H9 (cell line): ENCODE measurements around the gene TGM2. TPM values are rescaled to one million over a fixed set of nuclear protein-coding genes. Genes with fewer than 3 reads are reported as not detected.
A peak's percentile ranks its signal among the peaks of the same experiment; 100 is the strongest.

Experiments used
- DNase-seq: peaks from one replicate; pipeline ENCODE4 v3.0.0-alpha.2; 2017
- H2AFZ ChIP-seq: one replicate; pipeline ENCODE4 v1.6.1; 2013; ENCODE audit warnings: mild to moderate bottlenecking, low read length, control low read depth, moderate library complexity
- H2AK5ac ChIP-seq: 2 replicates; pipeline ENCODE4 v1.6.1; 2013; ENCODE audit warnings: low read length, control low read depth, mixed read lengths; ENCODE audit not compliant: insufficient read length
- H2BK120ac ChIP-seq: one replicate; pipeline ENCODE4 v1.6.1; 2013; ENCODE audit warnings: low read depth, mild to moderate bottlenecking, low read length, control low read depth, inconsistent platforms; ENCODE audit not compliant: poor library complexity, severe bottlenecking
- H2BK12ac ChIP-seq: 2 replicates; pipeline ENCODE4 v1.6.1; 2013; ENCODE audit warnings: low read length, control low read depth, mixed read lengths, low read depth; ENCODE audit not compliant: insufficient read length
- H2BK15ac ChIP-seq: 2 replicates; pipeline ENCODE4 v1.6.1; 2013; ENCODE audit warnings: low read depth, low read length, control low read depth
- H2BK20ac ChIP-seq: one replicate; pipeline ENCODE4 v1.6.1; 2013; ENCODE audit warnings: low read depth, mild to moderate bottlenecking, low read length, control low read depth, inconsistent platforms; ENCODE audit not compliant: poor library complexity, severe bottlenecking
- H2BK5ac ChIP-seq: 2 replicates; pipeline ENCODE4 v1.6.1; 2013; ENCODE audit warnings: low read length, control low read depth, mixed read lengths; ENCODE audit not compliant: insufficient read length
- H3K14ac ChIP-seq: 2 replicates; pipeline ENCODE4 v1.6.1; 2013; ENCODE audit warnings: low read length, control low read depth; ENCODE audit not compliant: insufficient read depth
- H3K18ac ChIP-seq: 2 replicates; pipeline ENCODE4 v1.6.1; 2013; ENCODE audit warnings: low read depth, mild to moderate bottlenecking, mixed read lengths, low read length, control low read depth; ENCODE audit not compliant: insufficient read length
- H3K23ac ChIP-seq: 2 replicates; pipeline ENCODE4 v1.6.1; 2013; ENCODE audit warnings: low read length, control low read depth, mixed read lengths, low read depth; ENCODE audit not compliant: insufficient read length
- H3K23me2 ChIP-seq: 2 replicates; pipeline ENCODE4 v1.6.1; 2013; ENCODE audit warnings: low read depth, mild to moderate bottlenecking, mixed read lengths, low read length, control low read depth; ENCODE audit not compliant: insufficient read length, poor library complexity, severe bottlenecking
- H3K27ac ChIP-seq: 2 replicates; pipeline ENCODE4 v1.5.1; 2013; ENCODE audit warnings: low read length, control low read depth, mixed read lengths, low read depth; ENCODE audit not compliant: insufficient read length
- H3K27me3 ChIP-seq: 2 replicates; pipeline ENCODE4 v1.6.1; 2013; ENCODE audit warnings: low read length, control low read depth, inconsistent platforms; ENCODE audit not compliant: insufficient read depth
- H3K4ac ChIP-seq: 2 replicates; pipeline ENCODE4 v1.6.1; 2013; ENCODE audit warnings: low read depth, mild to moderate bottlenecking, control low read depth, inconsistent platforms, low read length, moderate library complexity
- H3K4me1 ChIP-seq: 2 replicates; pipeline ENCODE4 v1.6.1; 2013; ENCODE audit warnings: low read length, control low read depth, inconsistent platforms; ENCODE audit not compliant: insufficient read depth
- H3K4me2 ChIP-seq: 2 replicates; pipeline ENCODE4 v1.6.1; 2013; ENCODE audit warnings: low read length, control low read depth, mixed read lengths; ENCODE audit not compliant: insufficient read length, insufficient read depth
- H3K56ac ChIP-seq: 2 replicates; pipeline ENCODE4 v1.6.1; 2013; ENCODE audit warnings: low read depth, mild to moderate bottlenecking, mixed read lengths, low read length, control low read depth; ENCODE audit not compliant: insufficient read length
- H3K79me1 ChIP-seq: 2 replicates; pipeline ENCODE4 v1.6.1; 2013; ENCODE audit warnings: low read depth, mild to moderate bottlenecking, moderate library complexity, low read length, control low read depth, inconsistent platforms; ENCODE audit not compliant: insufficient read depth, poor library complexity, severe bottlenecking
- H3K79me2 ChIP-seq: 2 replicates; pipeline ENCODE4 v1.6.1; 2013; ENCODE audit warnings: low read length, control low read depth, inconsistent platforms; ENCODE audit not compliant: insufficient read depth
- H3K9ac ChIP-seq: 2 replicates; pipeline ENCODE4 v1.6.1; 2013; ENCODE audit warnings: low read length, control low read depth, mixed read lengths; ENCODE audit not compliant: insufficient read length; ENCODE audit errors: extremely low read depth
- H3K9me3 ChIP-seq: one replicate; pipeline ENCODE4 v1.6.1; 2013; ENCODE audit warnings: low read depth, low read length, inconsistent platforms; ENCODE audit not compliant: control insufficient read depth
- H3T11ph ChIP-seq: one replicate; pipeline ENCODE4 v1.6.1; 2013; ENCODE audit warnings: mild to moderate bottlenecking, low read length, control low read depth, inconsistent platforms
- H4K20me1 ChIP-seq: one replicate; pipeline ENCODE4 v1.6.1; 2013; ENCODE audit not compliant: control insufficient read depth, insufficient read length, insufficient read depth
- H4K5ac ChIP-seq: 2 replicates; pipeline ENCODE4 v1.6.1; 2013; ENCODE audit warnings: low read depth, mild to moderate bottlenecking, mixed read lengths, low read length, control low read depth; ENCODE audit not compliant: insufficient read length
- H4K8ac ChIP-seq: replicated peaks from 2 replicates; pipeline ENCODE4 v1.6.1; 2013; ENCODE audit warnings: low read length, control low read depth, mixed read lengths, low read depth; ENCODE audit not compliant: insufficient read length
- H4K91ac ChIP-seq: 2 replicates; pipeline ENCODE4 v1.6.1; 2013; ENCODE audit warnings: low read depth, mild to moderate bottlenecking, moderate library complexity, mixed read lengths, low read length, control low read depth; ENCODE audit not compliant: insufficient read length
- H3K27ac Mint-ChIP-seq, 3 experiments: 2 replicates in 2 of 3; 3 replicates in 1 of 3; pipeline ENCODE4 v1.8.0; 2020 to 2021; ENCODE audit warnings: mixed read lengths in 3 of 3, mild to moderate bottlenecking in 1 of 3, moderate library complexity in 1 of 3
- H3K27me3 Mint-ChIP-seq: 2 replicates; pipeline ENCODE4 v1.8.0; 2021; ENCODE audit warnings: low read depth, mild to moderate bottlenecking, moderate library complexity, mixed read lengths
- H3K36me3 Mint-ChIP-seq, 3 experiments: 2 replicates in 2 of 3; 3 replicates in 1 of 3; pipeline ENCODE4 v1.8.0; 2020 to 2021; ENCODE audit warnings: low read depth in 3 of 3, mixed read lengths in 3 of 3; ENCODE audit not compliant: insufficient read depth in 1 of 3
- H3K4me1 Mint-ChIP-seq, 2 experiments: 2 replicates each; pipeline ENCODE4 v1.8.0; 2020; ENCODE audit warnings: mixed read lengths in 2 of 2
- H3K4me3 Mint-ChIP-seq, 2 experiments: 2 replicates in 1 of 2; 3 replicates in 1 of 2; pipeline ENCODE4 v1.8.0; 2020 to 2021; ENCODE audit warnings: mild to moderate bottlenecking in 2 of 2, mixed read lengths in 2 of 2, moderate library complexity in 1 of 2
- H3K9me3 Mint-ChIP-seq, 2 experiments: 2 replicates in 1 of 2; 3 replicates in 1 of 2; pipeline ENCODE4 v1.8.0; 2020; ENCODE audit warnings: mild to moderate bottlenecking in 2 of 2, mixed read lengths in 2 of 2, moderate library complexity in 1 of 2
- WGBS: extraction: QIAGEN DNeasy Blood & Tissue Kit; methylation state at CpG from one replicate; pipeline ENCODE4 v1.1.7; 2013; ENCODE audit warnings: missing lambda C conversion rate, low lambda C conversion rate, mixed read lengths; ENCODE audit not compliant: insufficient read length; ENCODE audit errors: extremely low coverage; 5-methylcytosine and 5-hydroxymethylcytosine counted together
- total RNA-seq: library from RNA; stranded (reverse); gene quantifications from 2 replicates; pipeline ENCODE4 v1.2.1, GENCODE V29; 2021
- TF ChIP-seq, protein P1 (sequence below): fragments of 200-600 bp; sonication (generic); conservative IDR thresholded peaks from 3 replicates; pipeline ENCODE4 v1.8.0; 2021; ENCODE audit warnings: antibody characterized with exemption, mild to moderate bottlenecking

TGM2 gene
- total RNA-seq, 1 experiment from 2014 or later: 1.1 TPM

DNA sequence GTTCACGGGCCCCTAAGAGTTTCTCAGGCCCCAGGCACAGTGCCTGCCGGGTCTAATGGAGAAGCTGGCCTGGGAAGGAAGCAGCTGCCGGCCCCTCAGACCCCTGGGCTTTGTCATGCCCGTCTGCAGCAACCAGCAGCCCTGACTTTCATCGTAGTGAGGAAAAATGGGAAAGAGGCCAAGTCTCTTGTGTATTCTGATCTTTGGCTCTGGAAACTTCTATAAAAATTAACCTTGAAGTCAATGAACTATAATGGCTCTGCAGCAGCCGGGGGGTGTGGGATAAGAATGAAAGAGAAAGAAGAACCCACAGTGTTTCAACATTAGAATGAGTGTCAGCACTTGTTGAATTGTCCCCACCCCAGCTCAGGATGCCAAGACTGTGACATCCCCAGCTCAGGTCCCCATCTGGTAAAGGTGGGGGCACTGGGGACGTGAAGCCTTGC, 12.9 kb downstream of the TGM2 start:
- no peak overlapping the region for H3K9ac ChIP-seq
- H3K27me3 ChIP-seq: no peaks in the 10 kb centered on the region
- no peaks in the 10 kb centered on the region for H4K20me1 ChIP-seq
- no peak for DNase-seq
- H3K23ac ChIP-seq: no peak overlapping the region
- Mint-ChIP-seq H3K4me1 (peaks cover 3 to 14% of the 10 kb centered on the region in 2 experiments), H3K27me3 (peaks cover 1% of the 10 kb centered on the region), H3K36me3 (no peaks in the 10 kb centered on the region; a peak in 1 of 7 replicates), H3K27ac (peak overlapping the region in 1 of 3 experiments; percentile 76; a peak in 2 of 7 replicates), H3K9me3 (no peaks in the 10 kb centered on the region), H3K4me3 (no peak overlapping the region)
- no peak overlapping the region for H2BK120ac ChIP-seq
- no peaks in the 10 kb centered on the region for H3K79me2 ChIP-seq
- no peak overlapping the region for H3K56ac ChIP-seq
- no peak overlapping the region for H2AFZ ChIP-seq
- no peak overlapping the region for H2BK15ac ChIP-seq
- no CpG with 5 or more reads among the region's 7 CpGs for WGBS
- TF ChIP-seq, protein P1, sequence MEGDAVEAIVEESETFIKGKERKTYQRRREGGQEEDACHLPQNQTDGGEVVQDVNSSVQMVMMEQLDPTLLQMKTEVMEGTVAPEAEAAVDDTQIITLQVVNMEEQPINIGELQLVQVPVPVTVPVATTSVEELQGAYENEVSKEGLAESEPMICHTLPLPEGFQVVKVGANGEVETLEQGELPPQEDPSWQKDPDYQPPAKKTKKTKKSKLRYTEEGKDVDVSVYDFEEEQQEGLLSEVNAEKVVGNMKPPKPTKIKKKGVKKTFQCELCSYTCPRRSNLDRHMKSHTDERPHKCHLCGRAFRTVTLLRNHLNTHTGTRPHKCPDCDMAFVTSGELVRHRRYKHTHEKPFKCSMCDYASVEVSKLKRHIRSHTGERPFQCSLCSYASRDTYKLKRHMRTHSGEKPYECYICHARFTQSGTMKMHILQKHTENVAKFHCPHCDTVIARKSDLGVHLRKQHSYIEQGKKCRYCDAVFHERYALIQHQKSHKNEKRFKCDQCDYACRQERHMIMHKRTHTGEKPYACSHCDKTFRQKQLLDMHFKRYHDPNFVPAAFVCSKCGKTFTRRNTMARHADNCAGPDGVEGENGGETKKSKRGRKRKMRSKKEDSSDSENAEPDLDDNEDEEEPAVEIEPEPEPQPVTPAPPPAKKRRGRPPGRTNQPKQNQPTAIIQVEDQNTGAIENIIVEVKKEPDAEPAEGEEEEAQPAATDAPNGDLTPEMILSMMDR: no peak
- H4K5ac ChIP-seq: no peak overlapping the region
- H3K18ac ChIP-seq: no peak overlapping the region
- no peak overlapping the region for H2BK5ac ChIP-seq
- H3K4me1 ChIP-seq: no peaks in the 10 kb centered on the region
- H2BK12ac ChIP-seq: no peak overlapping the region
- H3K9me3 ChIP-seq: no peaks in the 10 kb centered on the region
- peak overlapping the region; percentile 69; the same call in 1 of the 2 replicates for H3K14ac ChIP-seq
- H3K27ac ChIP-seq: no peak overlapping the region
- no peaks in the 10 kb centered on the region for H3K79me1 ChIP-seq
- H3K4ac ChIP-seq: no peak overlapping the region
- H4K8ac ChIP-seq: no peak overlapping the region
- no peak overlapping the region for H2BK20ac ChIP-seq
- H3K4me2 ChIP-seq: no peak overlapping the region
- no peak overlapping the region for H4K91ac ChIP-seq
- H2AK5ac ChIP-seq: no peak overlapping the region
- peaks cover 3% of the 10 kb centered on the region for H3K23me2 ChIP-seq
- no peak overlapping the region for H3T11ph ChIP-seq
